Fibroblast of peridontal ligament (primary cell): ENCODE measurements around the gene AKR7A3.
"Not testable (repeated sequence)": the region's sequence is repeated elsewhere in the genome, so short reads cannot be mapped to it uniquely, and the experiment has no call there.

Experiments
- DNase-seq: peaks from one replicate; pipeline ENCODE4 v3.0.0-alpha.2; 2010; ENCODE audit errors: extremely low read depth

Gene AKR7A3

GRCh38 chr1:19288324-19289241, at the start of gene AKR7A3:
TSS of gene AKR7A3 (minus strand) at chr1:19288770. CDS start at chr1:19288709, 61 bp downstream.
- not testable (repeated sequence) for DNase-seq

GRCh38 chr1:19338323-19338762, 49.8 kb upstream of the AKR7A3 start:
- DNase-seq = no peak

GRCh38 chr1:19337289-19337688, 48.7 kb upstream of the AKR7A3 start:
- DNase-seq = no peak

- DNase-seq = no peak
Observed at GRCh38 chr1:19336543-19336942, 48.0 kb upstream of the AKR7A3 start.

- no peak for DNase-seq
Observed at GRCh38 chr1:19333587-19334354, 45.2 kb upstream of the AKR7A3 start.

- DNase-seq = no peak
Observed at GRCh38 chr1:19332832-19333231, 44.3 kb upstream of the AKR7A3 start.

- no peak for DNase-seq
Observed at GRCh38 chr1:19331262-19331878, 42.8 kb upstream of the AKR7A3 start.

GRCh38 chr1:19330449-19331135, 42.0 kb upstream of the AKR7A3 start:
- no peak for DNase-seq

GRCh38 chr1:19329611-19330010, 41.0 kb upstream of the AKR7A3 start:
- DNase-seq = no peak

GRCh38 chr1:19329188-19329587, 40.6 kb upstream of the AKR7A3 start:
- DNase-seq = no peak

GRCh38 chr1:19328486-19328885, 39.9 kb upstream of the AKR7A3 start:
- DNase-seq = no peak

- no peak for DNase-seq
Observed at GRCh38 chr1:19327736-19328135, 39.2 kb upstream of the AKR7A3 start.

GRCh38 chr1:19327301-19327700, 38.7 kb upstream of the AKR7A3 start:
- no peak for DNase-seq

GRCh38 chr1:19326748-19327065, 38.1 kb upstream of the AKR7A3 start:
- DNase-seq = no peak

- DNase-seq = no peak
Observed at GRCh38 chr1:19325958-19326747, 37.6 kb upstream of the AKR7A3 start.

- no peak for DNase-seq
Observed at GRCh38 chr1:19325368-19325957, 36.9 kb upstream of the AKR7A3 start.

- DNase-seq = no peak
Observed at GRCh38 chr1:19324665-19324990, 36.1 kb upstream of the AKR7A3 start.

- no peak for DNase-seq
Observed at GRCh38 chr1:19323987-19324664, 35.6 kb upstream of the AKR7A3 start.

- no peak for DNase-seq
Observed at GRCh38 chr1:19322481-19322880, 33.9 kb upstream of the AKR7A3 start.

- DNase-seq = no peak
Observed at GRCh38 chr1:19321071-19321470, 32.5 kb upstream of the AKR7A3 start.
